GM19397 (cell line): ENCODE data around the gene NKAIN4.
"Not testable (repeated sequence)": the region's sequence is repeated elsewhere in the genome, so short reads cannot be mapped to it uniquely, and the experiment has no call there.

Experiments
- ATAC-seq: cut with Tn5 transposase; IDR thresholded peaks from one replicate; pipeline ENCODE4 v1.9.1; 2021; ENCODE audit warnings: mild to moderate bottlenecking, moderate library complexity; ENCODE audit not compliant: unreplicated experiment

Gene NKAIN4

DNA sequence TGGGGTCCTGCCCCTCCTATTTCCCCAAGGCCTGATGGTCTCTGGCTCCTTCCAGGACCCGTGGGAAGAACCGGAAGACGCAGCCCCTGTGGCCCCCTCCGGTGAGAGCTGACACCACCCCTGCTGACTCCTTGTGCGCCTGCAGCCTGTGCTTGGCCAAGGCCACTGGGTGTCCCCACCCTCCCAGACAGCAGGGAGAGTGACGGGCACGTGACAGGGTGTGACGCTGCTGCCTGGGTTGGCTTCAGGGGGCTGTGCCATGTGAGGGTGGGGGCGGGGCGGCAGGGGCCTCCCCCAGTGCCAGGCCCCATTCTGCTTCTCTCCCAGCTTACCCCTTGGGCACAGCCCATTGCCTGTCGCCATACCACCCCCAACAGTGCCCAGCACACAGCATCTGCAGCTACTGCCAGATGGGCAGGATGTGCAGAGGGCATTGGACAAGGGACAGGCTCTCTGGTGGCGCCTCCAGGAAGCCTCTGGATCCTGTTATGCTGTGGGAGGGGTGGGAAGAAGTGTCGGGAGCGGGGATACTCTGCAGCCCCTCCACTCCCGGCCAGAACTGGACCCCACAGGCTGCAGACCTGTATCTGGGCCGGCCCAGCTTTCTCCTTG is 15.6 kb downstream of the NKAIN4 start:
- ATAC-seq: no peak

DNA sequence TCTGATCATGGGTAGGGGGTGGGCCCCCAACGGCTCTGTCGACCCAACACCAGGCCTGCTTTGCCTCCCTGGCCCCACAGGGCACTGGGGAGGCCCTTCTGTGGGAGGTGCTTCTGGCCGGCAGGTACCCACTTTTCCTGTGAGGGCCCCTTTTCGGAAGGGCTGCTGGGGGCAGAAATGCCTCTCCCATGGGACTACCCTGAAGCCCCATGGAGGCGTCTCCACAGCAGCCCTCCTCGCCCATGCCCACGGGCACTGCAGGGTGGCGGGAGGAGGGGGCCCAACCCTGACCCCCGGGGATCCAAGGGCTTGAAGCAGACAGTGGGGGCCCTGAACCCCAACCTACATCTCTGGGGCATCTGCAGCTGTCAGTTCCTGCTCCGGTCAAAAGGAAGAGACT is 16.2 kb downstream of the NKAIN4 start:
- no peak for ATAC-seq

DNA sequence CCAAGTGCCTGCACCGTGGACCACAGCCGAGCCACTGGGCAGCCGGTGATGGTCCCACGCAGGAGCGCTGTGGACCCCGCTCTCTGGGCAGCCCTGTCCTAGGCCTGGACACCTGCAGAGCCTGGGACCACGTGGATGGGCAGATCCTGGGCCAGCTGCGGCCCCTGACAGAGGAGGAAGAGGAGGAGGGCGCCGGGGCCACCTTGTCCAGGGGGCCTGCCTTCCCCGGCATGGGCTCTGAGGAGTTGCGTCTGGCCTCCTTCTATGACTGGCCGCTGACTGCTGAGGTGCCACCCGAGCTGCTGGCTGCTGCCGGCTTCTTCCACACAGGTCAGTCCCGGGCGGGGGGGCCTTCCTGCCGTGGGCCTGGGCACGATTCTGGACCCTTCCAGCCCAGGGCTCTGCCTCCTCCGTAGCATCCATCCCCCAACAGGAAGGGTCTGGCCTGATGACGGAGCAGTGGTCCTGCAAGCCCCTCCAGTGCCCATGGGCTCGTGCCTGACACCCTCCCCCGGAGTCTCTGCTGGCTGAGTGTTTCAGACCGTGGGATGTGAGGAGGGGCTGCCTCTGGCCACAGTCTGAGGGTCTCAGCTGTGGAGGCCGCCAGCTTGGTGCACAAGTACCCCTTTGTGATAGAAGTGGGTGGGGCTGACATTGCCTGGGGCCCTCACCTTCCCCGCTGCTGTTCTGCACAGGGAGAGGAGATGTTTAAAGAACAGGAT is 18.0 kb downstream of the NKAIN4 start:
- no peak for ATAC-seq

DNA sequence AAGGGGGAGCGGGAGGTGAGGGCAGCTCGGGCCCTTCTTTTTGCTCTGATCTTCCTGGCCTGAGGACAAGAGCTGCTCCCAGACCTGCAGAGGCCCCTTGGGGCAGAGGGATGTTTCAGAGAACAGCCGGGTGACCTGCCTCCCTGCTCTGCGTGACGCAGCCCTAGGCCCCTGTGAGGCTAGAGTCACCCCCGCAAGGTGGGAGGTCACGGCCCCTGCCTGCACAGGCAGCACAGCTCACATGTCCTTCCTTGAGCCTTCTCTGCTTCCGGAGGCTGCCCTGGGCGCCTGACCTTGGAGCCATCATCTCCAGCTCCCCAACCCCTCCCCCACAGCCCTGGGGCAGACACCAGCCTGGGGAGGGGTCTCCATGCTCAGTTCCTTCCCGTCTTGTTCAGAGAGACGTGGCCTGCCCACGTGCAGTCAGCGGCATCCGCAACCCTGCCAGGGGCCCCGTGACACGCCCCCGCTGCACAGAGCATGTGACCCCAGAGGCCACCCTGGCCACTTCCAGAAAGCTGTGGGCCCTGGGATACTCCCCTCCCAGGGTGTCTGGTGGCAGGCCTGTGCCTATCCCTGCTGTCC is 18.8 kb downstream of the NKAIN4 start, which contains the start of gene BIRC7:
Gene BIRC7 (plus strand): TSS at position 507 of the 585 bp plus-strand sequence. CDS start 192 bp downstream, outside the sequence.
- ATAC-seq: no peak

DNA sequence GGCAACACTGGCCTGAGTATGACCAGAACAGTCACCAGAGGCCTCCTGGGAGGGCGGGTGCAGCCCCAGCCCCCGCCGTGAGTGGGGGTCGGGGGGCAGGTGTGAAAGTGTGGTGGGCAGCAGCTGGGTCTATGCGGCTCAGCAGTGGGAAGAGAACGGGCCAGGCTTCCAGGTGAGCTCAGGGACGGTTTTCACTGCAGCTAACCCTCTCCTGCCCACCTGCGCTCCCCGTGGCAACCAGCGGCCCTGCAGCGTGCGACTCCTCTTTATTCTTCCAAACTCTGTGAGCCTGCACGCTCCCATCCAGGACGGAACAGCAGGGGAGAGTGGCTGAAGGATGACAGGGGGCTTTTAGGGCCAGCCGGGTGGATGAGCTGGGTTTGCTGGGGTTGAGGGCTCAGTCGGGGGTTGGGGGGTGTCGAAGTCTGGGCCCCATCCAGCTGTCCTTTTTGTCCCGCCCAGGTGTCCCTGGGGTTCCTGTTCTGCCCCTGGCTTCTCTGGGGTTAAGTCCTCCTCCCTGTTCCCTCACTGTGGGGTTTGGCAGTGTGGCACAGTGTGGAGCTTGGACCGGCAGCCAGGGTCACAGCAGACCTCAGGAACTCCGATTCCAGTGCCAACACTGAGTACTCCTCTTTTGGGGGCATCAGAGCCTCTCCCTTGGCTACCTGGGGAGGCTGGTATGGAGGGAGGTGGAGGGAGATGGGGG is 19.4 kb downstream of the NKAIN4 start:
- no peak for ATAC-seq

DNA sequence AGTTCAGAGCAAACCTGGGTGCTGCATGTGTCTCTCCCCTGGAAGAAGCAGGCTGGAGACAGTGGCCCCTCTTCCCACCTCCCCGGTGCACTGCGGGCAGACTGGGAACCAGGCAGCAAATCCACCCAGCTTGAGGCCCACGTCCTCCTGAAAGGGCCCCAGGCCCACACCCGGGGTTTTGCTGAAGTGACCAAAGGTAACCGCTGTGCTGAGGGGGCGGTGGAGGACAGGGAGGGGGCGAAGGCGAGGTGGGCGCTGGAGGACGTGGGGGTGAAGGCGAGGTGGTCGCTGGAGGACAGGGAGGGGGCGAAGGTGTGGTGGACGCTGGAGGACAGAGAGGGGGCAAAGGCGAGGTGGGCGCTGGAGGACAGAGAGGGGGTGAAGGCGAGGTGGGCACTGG is 20.3 kb downstream of the NKAIN4 start:
- ATAC-seq: no peak

DNA sequence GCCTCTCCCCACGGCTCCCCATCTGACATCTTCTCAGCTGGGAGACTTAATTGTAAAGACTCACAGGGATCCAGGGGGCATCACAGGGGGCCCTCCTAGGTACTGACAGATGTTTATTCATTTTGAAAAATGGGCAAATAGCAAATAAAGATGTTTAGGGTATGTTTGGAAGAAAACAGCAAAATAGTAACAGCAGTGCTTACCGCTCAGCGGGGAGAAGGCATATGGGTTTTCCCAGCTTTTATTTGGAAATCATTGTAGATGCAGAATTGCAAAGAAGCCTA is 21.3 kb downstream of the NKAIN4 start:
- ATAC-seq: no peak

DNA sequence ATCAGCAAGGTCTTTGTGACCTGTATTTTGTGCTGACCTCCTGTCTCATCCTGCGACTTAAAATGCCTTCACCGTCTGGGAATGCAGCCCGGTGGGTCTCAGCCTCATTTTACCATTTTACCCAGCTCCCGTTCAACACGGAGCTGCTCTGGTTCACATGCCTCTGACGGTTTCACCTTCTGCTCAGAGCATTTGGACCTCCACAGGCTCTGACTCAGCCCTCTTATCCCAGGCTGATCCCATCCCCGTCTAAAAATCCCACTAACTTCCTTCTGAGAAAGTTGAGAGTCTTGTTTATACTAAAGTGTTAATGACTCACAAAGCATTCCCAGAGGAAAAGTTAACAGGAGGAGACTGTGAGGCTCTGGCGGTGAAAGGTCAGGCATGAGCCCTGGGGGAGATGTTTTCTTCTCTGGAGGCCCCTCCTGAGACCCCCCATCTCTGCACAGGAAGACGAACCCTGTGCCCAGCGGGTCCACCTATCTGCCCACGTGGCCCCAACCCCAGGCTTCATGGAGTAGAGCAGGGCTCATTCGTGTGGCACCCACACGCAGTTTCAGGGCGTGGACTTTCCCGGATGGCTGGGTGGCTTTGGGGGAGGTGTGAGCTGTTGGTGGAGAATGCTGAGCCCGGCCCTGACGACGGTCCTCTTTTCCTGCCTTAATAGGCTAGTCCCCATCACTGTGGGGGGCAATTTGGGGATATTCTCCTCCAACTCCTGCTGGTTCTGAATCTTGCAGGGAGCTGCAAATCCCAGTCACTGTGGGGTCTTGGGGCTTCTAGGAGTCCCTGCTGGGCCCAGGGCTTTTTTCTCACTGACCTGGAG is 21.8 kb downstream of the NKAIN4 start:
- no peak for ATAC-seq

DNA sequence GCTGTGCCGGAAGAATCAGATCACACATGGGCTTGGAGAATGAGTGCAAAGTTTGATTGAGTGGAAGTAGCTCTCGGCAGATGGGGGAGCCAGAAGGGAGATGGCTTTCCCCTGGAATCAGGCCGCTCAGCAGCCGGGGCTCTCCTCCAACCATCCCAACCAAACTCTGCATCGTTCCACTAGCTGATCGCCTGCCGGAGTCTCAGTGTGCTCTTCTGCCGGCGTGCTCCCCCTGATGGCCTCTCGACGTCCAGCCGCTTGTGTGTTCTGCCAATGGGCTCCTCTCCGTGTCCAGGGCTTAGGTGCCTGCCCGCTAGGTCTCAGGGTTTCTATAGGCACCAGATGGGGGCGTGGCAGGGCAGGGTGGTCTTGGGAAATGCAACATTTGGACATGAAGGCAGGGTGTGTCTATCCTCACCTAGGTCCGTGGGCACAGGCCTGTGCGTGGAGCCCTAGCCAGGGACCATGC is 23.4 kb downstream of the NKAIN4 start:
- no peak for ATAC-seq

DNA sequence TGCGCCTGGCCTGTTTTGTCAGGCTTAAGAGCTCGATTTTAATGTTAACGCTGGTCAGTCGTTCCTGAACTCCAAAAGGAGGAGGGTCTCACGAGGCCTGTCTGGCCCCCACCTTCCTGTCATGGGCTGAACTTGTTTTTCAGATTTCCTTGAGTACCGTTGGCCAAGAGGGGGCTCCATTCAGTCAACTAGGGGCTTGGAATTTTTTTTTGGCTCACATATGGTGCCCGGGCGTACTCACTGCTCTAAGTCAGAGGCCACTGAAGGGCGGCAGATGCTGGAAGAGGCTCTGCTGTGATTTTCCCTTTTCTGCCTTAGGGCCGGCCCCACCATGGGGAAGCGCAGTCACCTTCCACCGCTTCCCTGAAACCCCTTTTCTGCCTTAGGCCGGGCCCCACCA is 25.5 kb downstream of the NKAIN4 start:
- no peak for ATAC-seq

DNA sequence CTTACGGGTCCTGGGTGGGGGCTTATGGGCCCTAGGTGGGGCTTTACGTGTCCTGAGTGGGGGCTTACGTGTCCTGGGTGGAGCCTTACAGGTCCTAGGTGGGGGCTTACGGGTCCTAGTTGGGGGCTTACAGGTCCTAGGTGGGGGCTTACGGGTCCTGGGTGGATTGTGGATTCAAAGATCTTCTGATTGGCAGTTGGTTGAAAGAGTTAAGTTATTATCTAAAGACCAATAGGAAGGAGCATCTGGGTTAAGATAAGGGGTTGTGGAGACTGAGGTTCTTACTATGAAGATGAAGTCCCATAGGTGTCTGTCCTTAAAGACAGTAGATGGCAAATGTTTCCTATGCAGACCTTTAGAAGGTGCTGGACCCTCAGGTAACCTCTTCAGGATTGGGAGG is 27.0 kb downstream of the NKAIN4 start:
- ATAC-seq: no peak

- no peak for ATAC-seq
These were observed 28.0 kb downstream of the NKAIN4 start for GRCh38 chr20:63226042-63226943.

GRCh38 chr20:63225082-63225454 is 29.2 kb downstream of the NKAIN4 start:
- ATAC-seq: no peak

DNA sequence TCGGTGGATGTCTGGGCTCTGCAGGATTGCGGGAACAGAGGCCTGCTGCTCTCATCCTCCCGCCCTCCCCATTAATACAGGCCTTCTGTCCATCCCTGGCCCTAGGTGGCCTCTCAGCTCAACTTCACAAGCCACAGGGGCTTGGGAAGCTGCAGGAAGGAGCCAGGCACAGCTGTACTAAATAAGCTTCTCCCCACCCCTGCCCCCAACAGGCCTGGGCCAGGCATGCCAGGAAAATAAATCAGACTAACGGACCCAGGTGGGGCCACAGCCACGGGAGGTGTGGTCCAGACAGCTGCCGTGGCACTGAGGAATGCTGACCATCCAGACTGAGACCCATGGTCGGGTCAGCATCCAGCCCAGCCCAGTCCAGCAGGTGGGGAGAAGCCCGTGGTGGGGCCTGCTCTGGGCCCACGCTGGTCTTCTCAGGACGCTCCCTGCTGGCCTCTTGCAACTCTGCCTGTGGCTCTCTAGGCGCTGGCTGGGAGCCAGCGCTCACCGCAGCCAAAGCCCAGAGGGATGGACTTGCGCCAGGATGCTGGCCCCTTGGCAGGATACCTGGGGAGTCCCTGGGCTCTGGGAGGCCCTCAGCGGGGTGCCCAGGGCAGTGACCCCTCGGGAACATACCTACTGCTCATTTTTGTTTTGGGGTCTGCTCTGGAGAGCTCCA is 29.7 kb downstream of the NKAIN4 start:
- ATAC-seq: no peak

GRCh38 chr20:63223826-63224207 is 30.4 kb downstream of the NKAIN4 start:
- ATAC-seq: no peak

- ATAC-seq: no peak
These were observed 31.0 kb downstream of the NKAIN4 start for GRCh38 chr20:63223121-63223825.

- ATAC-seq: no peak
These were observed 31.7 kb downstream of the NKAIN4 start for GRCh38 chr20:63222541-63222940.

DNA sequence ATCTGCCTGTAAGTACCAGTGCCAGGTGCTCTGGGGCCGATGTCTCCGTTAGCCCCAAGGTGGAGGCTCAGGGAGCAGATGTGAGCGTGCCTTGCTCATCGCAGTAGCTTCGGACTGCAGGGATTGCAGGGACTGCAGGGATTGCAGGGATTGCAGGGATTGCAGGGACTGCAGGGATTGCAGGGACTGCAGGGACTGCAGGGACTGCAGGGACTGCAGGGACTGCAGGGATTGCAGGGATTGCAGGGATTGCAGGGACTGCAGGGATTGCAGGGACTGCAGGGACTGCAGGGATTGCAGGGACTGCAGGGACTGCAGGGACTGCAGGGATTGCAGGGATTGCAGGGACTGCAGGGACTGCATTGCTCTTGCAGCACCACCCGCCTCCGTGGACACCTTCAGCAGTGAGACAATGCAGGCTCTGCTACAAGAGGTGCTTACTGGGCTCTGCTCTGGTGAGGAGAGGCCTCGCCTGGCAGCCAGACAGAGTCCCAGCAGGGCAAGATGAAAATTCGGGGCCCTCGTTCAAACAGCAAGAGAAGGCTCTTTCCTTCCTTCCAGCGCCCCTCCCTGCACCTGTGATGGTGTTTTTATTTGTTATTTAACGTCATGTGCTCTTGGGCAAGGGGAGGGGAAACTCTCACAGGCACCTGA is 32.7 kb downstream of the NKAIN4 start:
- ATAC-seq: not testable (repeated sequence)
